Measurements from ENCODE around the gene PHF13.

DNA sequence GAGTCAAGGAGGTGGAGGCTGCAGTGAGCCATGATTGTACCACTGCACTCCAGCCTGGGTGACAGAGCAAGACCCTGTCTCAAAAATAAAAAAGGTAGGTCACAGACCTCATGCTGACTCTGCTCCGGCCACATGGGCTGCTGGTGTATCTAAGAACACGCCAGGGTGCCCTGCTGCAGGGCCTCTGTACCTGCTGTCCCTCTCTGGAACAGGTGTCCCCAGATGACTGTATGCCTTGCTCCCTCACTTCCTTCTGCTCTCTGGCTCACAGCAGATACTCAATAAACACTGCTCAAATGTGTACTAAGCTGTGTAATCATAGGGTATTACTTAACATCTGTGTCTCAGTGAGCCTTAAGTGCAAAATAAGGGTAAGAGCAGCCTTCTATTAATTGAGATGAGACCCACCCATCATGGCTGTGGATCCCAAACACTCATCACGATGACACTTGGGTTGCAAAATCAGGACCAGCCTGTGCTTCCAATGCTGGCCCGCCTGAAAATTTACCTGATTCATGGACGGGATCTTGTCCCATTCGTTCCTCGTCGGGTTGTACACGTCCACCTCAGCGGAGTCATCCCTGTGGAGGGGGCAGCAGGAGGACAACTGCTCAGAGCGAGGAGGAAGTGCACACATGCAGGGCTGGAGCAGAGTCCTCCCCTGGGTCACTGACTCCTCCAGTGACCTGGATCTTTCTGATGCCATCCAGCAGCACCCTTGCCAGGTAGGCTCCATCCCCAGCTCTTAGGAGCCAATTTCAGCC, 18.4 kb upstream of the PHF13 start:
- TF ChIP-seq CTCF (conservative IDR thresholded peaks at IDR 0.05 in 1 of 2, IDR thresholded peaks at IDR 0.05 in 1 of 2; ENCODE audit: low read depth in 1 of 2, low read length in 2 of 2) (no peak), EZH2 (IDR thresholded peaks at IDR 0.05; ENCODE audit: low read length, missing control alignments) (no peak)

Measured in fibroblast of lung (primary cell).